HCT116 (cell line): ENCODE data around the gene SFXN1. TPM values are rescaled to one million over a fixed set of nuclear protein-coding genes. Genes with fewer than 3 reads are reported as not detected.

ENCODE experiments used
- ATAC-seq: fragments of 200-7000 bp; cut with Tn5 transposase; 2 replicates; pipeline ENCODE4 v1.9.1; 2020; ENCODE audit warnings: mild to moderate bottlenecking, moderate library complexity
- BruUV-seq: library from RNA; stranded (reverse); fragments of 400-500 nt; replicated peaks from 2 replicates; lab custom pipeline; 2021; lab: Mats Ljungman, UMichigan
- CTCF ChIA-PET: fragments of 300-600 bp; sonication (Branson Sonifier 250); formaldehyde crosslinking; loops from one replicate; lab custom pipeline; 2021; ENCODE audit warnings: antibody characterized with exemption; lab: Charles Lee
- POLR2A ChIA-PET: fragments of 300-600, 350-600 bp; sonication (Branson Sonifier 250); formaldehyde crosslinking; loops from one replicate; lab custom pipeline; 2021; ENCODE audit warnings: antibody characterized with exemption; lab: Charles Lee
- RAD21 ChIA-PET, 2 experiments: fragments of 300-600 bp; sonication (Branson Sonifier 250); formaldehyde crosslinking; loops; one replicate each; lab custom pipeline; 2023; ENCODE audit warnings: low total read pairs in 2 of 2; ENCODE audit not compliant: uncharacterized antibody in 2 of 2, unreplicated experiment in 2 of 2, low non-redundant PET in 1 of 2; lab: Charles Lee
- DNase-seq: peaks from one replicate; pipeline ENCODE4 v3.0.0-alpha.2; 2010; ENCODE audit warnings: low read depth, low spot score
- H2AFZ ChIP-seq: fragments of 200-600 bp; shearing (Covaris generic), sonication (generic); 2 replicates; pipeline ENCODE4 v1.6.1; 2017; ENCODE audit warnings: low read depth, mixed run types, mixed read lengths, antibody characterized with exemption, low read length; ENCODE audit not compliant: poor library complexity, severe bottlenecking
- H3K27ac ChIP-seq: 2 replicates; pipeline ENCODE4 v1.5.1; 2012; ENCODE audit warnings: low read depth, low read length
- H3K27me3 ChIP-seq: fragments of 200-600 bp; sonication (generic); 2 replicates; pipeline ENCODE4 v1.6.1; 2016; ENCODE audit warnings: mixed run types, low read length, mixed read lengths; ENCODE audit not compliant: insufficient read depth
- H3K36me3 ChIP-seq, 2 experiments: fragments of 200-500 bp in 1 of 2; fragments of 200-600 bp in 1 of 2; sonication (Bioruptor generic) in 1 of 2; sonication (generic) in 1 of 2; 2 replicates each; pipeline versions ENCODE4 v1.5.1 to v1.6.1; 2014 to 2016; ENCODE audit warnings: low read length in 2 of 2, inconsistent platforms in 1 of 2, mixed read lengths in 1 of 2, mixed run types in 1 of 2; ENCODE audit not compliant: insufficient read depth in 2 of 2, control insufficient read depth in 1 of 2
- H3K4me1 ChIP-seq, 2 experiments: fragments of 200-600 bp in 1 of 2; sonication (generic) in 1 of 2; 2 replicates each; pipeline versions ENCODE4 v1.5.1 to v1.6.1; 2012 to 2017; ENCODE audit warnings: low read length in 2 of 2, inconsistent platforms in 1 of 2, mild to moderate bottlenecking in 1 of 2, mixed read lengths in 1 of 2, mixed run types in 1 of 2, moderate library complexity in 1 of 2; ENCODE audit not compliant: insufficient read depth in 2 of 2, control insufficient read depth in 1 of 2
- H3K4me2 ChIP-seq: fragments of 200-600 bp; sonication (generic); 2 replicates; pipeline ENCODE4 v1.6.1; 2017; ENCODE audit warnings: mixed run types, low read length, mixed read lengths
- H3K4me3 ChIP-seq, 2 experiments: fragments of 200-600 bp in 1 of 2; sonication (generic) in 1 of 2; replicated peaks in 1 of 2; 2 replicates each; pipeline ENCODE4 v1.5.1; 2011 to 2016; ENCODE audit warnings: low read length in 2 of 2, control low read depth in 1 of 2, low read depth in 1 of 2, mild to moderate bottlenecking in 1 of 2, mixed read lengths in 1 of 2, mixed run types in 1 of 2
- H3K79me2 ChIP-seq: fragments of 200-600 bp; sonication (generic); 2 replicates; pipeline ENCODE4 v1.6.1; 2017; ENCODE audit warnings: mild to moderate bottlenecking, mixed run types, low read length, moderate library complexity, mixed read lengths; ENCODE audit not compliant: insufficient read depth
- H3K9ac ChIP-seq: fragments of 200-600 bp; sonication (generic); 2 replicates; pipeline ENCODE4 v1.6.1; 2016; ENCODE audit warnings: low read length, mixed read lengths
- H3K9me2 ChIP-seq: fragments of 200-600 bp; sonication (generic), shearing (Covaris generic); 2 replicates; pipeline ENCODE4 v1.6.1; 2017; ENCODE audit warnings: mixed run types, mild to moderate bottlenecking, moderate library complexity; ENCODE audit not compliant: insufficient read depth
- H3K9me3 ChIP-seq, 2 experiments: fragments of 200-500 bp in 1 of 2; fragments of 200-600 bp in 1 of 2; sonication (Bioruptor generic) in 1 of 2; sonication (generic) in 1 of 2; 2 replicates each; pipeline ENCODE4 v1.6.1; 2014 to 2017; ENCODE audit warnings: low read length in 2 of 2, mixed read lengths in 2 of 2, inconsistent platforms in 1 of 2, low read depth in 1 of 2, mild to moderate bottlenecking in 1 of 2, mixed run types in 1 of 2, moderate library complexity in 1 of 2; ENCODE audit not compliant: control insufficient read depth in 1 of 2, insufficient read depth in 1 of 2
- H4K20me1 ChIP-seq: fragments of 200-600 bp; sonication (generic), shearing (Covaris generic); 2 replicates; pipeline ENCODE4 v1.6.1; 2017; ENCODE audit warnings: mixed run types, mild to moderate bottlenecking, moderate library complexity; ENCODE audit not compliant: insufficient read depth
- CBX3 ChIP-seq: IDR thresholded peaks from 2 replicates; pipeline ENCODE4 v1.6.1; 2012; ENCODE audit warnings: low read depth
- EGR1 ChIP-seq: IDR thresholded peaks from 2 replicates; pipeline ENCODE4 v1.6.1; 2012; ENCODE audit warnings: low read depth
- YY1 ChIP-seq: IDR thresholded peaks from 2 replicates; pipeline ENCODE4 v1.6.1; 2011; ENCODE audit warnings: low read length, low read depth, moderate library complexity, mild to moderate bottlenecking; ENCODE audit not compliant: insufficient replicate concordance; ENCODE audit errors: extremely low read depth
- intact Hi-C: fragments of 100-400 bp; cut with micrococcal nuclease; formaldehyde crosslinking; loops from 2 replicates; pipeline ENCODE4 v1.10.0; 2022
- total RNA-seq: library from RNA; stranded (reverse); gene quantifications from one replicate; pipeline ENCODE4 v1.2.1, GENCODE V29; 2021; ENCODE audit not compliant: unreplicated experiment
- TF ChIP-seq, protein P1 (sequence below): IDR thresholded peaks from 2 replicates; pipeline ENCODE4 v1.6.1; 2012

Gene SFXN1
- total RNA-seq, 1 experiment from 2014 or later: 145 TPM

DNA sequence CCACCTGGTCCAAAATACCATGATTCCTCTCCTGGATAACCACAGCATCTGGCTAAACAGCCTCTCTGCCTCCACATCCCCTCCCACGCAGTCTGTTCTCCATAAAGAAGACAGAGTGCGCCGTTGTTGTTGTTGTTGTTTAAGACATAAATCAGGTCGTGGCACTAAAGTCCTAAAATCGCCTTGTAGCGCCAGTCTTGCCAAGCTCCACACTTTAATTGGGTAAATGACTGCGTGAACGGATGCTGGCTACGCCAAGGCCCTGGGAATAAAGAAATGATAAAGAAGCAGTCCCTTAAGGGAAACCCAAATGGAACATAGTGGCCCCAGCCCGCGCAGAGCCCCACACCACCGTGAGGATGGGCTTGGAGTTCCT, 364 bp upstream of the SFXN1 start:
- peak overlapping the region; percentile 89 to 96 for H3K4me3 ChIP-seq
- peaks cover 12% of the 10 kb centered on the region; the same call in 1 of the 2 replicates for H4K20me1 ChIP-seq
- H3K9me3 ChIP-seq: no peaks in the 10 kb centered on the region
- no peak for TF ChIP-seq CBX3
- TF ChIP-seq EGR1: peak; percentile 30; the same call in 1 of the 2 replicates
- TF ChIP-seq, all 23 proteins: peak for 1
- ChIA-PET POLR2A (no interaction called here), RAD21 (no interaction called here), CTCF (interaction anchor here (1.2 kb wide), 1 partner anchor 14 kb away, joined by 8 read pairs; no protein-coding TSS in a partner anchor)
- no peak for ATAC-seq
- intact Hi-C loops: no loop called here
- peak overlapping the region; percentile 89 for H2AFZ ChIP-seq
- DNase-seq: no peak
- H3K9ac ChIP-seq: peak overlapping the region; percentile 95
- peak overlapping the region; percentile 86 for H3K4me2 ChIP-seq
- no peaks in the 10 kb centered on the region for H3K27me3 ChIP-seq
- H3K9me2 ChIP-seq: no peaks in the 10 kb centered on the region
- H3K4me1 ChIP-seq: peaks cover 7 to 14% of the 10 kb centered on the region in 2 experiments; a peak in 3 of 4 replicates
- peaks cover 46% of the 10 kb centered on the region for H3K79me2 ChIP-seq
- peaks cover 6 to 15% of the 10 kb centered on the region in 2 experiments; a peak in 2 of 4 replicates for H3K36me3 ChIP-seq
- no TSS peak for BruUV-seq
- peak overlapping the region; percentile 82; the same call in 1 of the 2 replicates for H3K27ac ChIP-seq

DNA sequence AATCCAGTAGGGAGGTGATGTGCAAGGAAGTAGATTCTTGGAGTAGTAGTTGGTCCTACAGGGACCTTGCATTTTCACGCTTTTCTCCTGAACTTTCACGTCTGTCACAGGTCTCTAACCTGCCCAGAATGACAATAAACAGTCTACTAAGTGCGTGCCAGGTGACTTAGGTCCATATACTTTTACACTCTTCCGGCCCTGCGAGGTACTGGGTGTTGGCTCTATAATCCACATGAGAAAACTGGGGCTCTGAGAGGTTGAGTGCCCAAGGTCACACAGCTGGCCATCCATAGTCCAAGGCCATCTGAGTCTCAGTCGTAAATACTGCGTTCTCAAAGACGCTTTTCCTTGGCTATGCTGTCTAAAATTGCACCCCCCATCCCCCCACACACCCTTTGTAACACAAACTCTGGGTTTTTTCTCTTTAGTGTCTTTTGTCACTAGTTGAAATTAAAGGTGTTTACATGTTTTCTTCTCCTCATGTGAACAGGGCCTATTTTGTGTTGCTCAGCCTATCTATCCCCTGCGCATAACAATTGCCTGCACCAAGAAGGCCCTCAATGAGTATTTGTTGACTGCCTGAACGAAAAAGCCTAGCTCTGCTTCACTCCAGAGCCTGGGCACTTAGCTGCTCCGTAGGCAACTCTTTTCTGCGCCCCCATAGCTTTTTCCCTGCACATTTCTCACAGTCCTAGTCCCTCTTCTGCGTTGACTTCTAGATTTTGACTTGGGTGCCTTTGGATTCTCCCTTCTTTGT, 943 bp downstream of the SFXN1 start:
- H3K79me2 ChIP-seq: peaks cover 59% of the 10 kb centered on the region
- CTCF ChIA-PET: interaction anchor here (0.7 kb wide), 1 partner anchor 1098 kb away, joined by 3 read pairs; no protein-coding TSS in a partner anchor
- RAD21 ChIA-PET: no interaction called here
- H3K4me1 ChIP-seq: peaks cover 7 to 14% of the 10 kb centered on the region in 2 experiments; a peak in 3 of 4 replicates
- 0 out of 2 replicates have a peak, but pooled peaks have one; percentile 6 for ATAC-seq
- peaks cover 16 to 23% of the 10 kb centered on the region in 2 experiments; a peak in 3 of 4 replicates for H3K36me3 ChIP-seq
- no peaks in the 10 kb centered on the region for H3K27me3 ChIP-seq
- intact Hi-C loops: no loop called here
- H2AFZ ChIP-seq: no peak overlapping the region
- H4K20me1 ChIP-seq: peaks cover 20% of the 10 kb centered on the region; the same call in 1 of the 2 replicates
- BruUV-seq: TSS peak; percentile 59
- peak overlapping the region; percentile 89 to 96 for H3K4me3 ChIP-seq
- no peak for DNase-seq
- no peaks in the 10 kb centered on the region for H3K9me2 ChIP-seq
- peak overlapping the region; percentile 82 for H3K27ac ChIP-seq
- H3K9me3 ChIP-seq: no peaks in the 10 kb centered on the region
- TF ChIP-seq, protein P1, sequence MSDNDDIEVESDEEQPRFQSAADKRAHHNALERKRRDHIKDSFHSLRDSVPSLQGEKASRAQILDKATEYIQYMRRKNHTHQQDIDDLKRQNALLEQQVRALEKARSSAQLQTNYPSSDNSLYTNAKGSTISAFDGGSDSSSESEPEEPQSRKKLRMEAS: peak; percentile 8; the same call in 1 of the 2 replicates
- TF ChIP-seq YY1: no peak
- POLR2A ChIA-PET: no interaction called here
- peak overlapping the region; percentile 95 for H3K9ac ChIP-seq
- H3K4me2 ChIP-seq: peak overlapping the region; percentile 86
